PFSK-1 (cell line): ENCODE measurements around the gene SPRY1.

Experiments
- FOXP2 ChIP-seq: optimal IDR thresholded peaks from 2 replicates; pipeline ENCODE3; 2011; ENCODE audit warnings: borderline replicate concordance, control low read depth, inconsistent platforms; ENCODE audit not compliant: insufficient read depth; ENCODE audit errors: extremely low read length, extremely low read depth
- POLR2AphosphoS5 ChIP-seq: IDR thresholded peaks from 2 replicates; pipeline ENCODE4 v1.6.1; 2012; ENCODE audit warnings: low read depth, mild to moderate bottlenecking, control low read depth, low read length, moderate library complexity
- REST ChIP-seq, 2 experiments: IDR thresholded peaks; 2 replicates each; pipeline versions ENCODE4 v1.6.1 to v1.8.0; 2011 to 2012; ENCODE audit warnings: low read depth in 2 of 2, low read length in 2 of 2, control low read depth in 1 of 2, inconsistent platforms in 1 of 2, mild to moderate bottlenecking in 1 of 2, moderate library complexity in 1 of 2; ENCODE audit not compliant: insufficient read depth in 1 of 2
- SIN3A ChIP-seq: IDR thresholded peaks from 2 replicates; pipeline ENCODE4 v1.6.1; 2012; ENCODE audit warnings: mild to moderate bottlenecking, low read length, moderate library complexity, borderline replicate concordance; ENCODE audit not compliant: insufficient read depth
- TAF1 ChIP-seq: IDR thresholded peaks from 2 replicates; pipeline ENCODE4 v1.6.1; 2012; ENCODE audit warnings: low read length, control low read depth, borderline replicate concordance; ENCODE audit not compliant: insufficient read depth

Gene SPRY1

GRCh38 chr4:123354701-123355100 is 41.9 kb upstream of the SPRY1 start:
- TF ChIP-seq SIN3A (no peak), REST (IDR thresholded peaks at IDR 0.05; ENCODE audit: insufficient read depth in 1 of 2, low read depth in 2 of 2, low read length in 2 of 2) (no peak), TAF1 (no peak), FOXP2 (no peak), POLR2AphosphoS5 (no peak)

- TF ChIP-seq REST (IDR thresholded peaks at IDR 0.05; ENCODE audit: insufficient read depth in 1 of 2, low read depth in 2 of 2, low read length in 2 of 2) (no peak), TAF1 (no peak), FOXP2 (no peak), SIN3A (no peak), POLR2AphosphoS5 (no peak)
Observed at GRCh38 chr4:123356921-123357320, 39.7 kb upstream of the SPRY1 start.

- TF ChIP-seq REST (IDR thresholded peaks at IDR 0.05; ENCODE audit: insufficient read depth in 1 of 2, low read depth in 2 of 2, low read length in 2 of 2) (no peak), SIN3A (no peak)
Observed at GRCh38 chr4:123359449-123360315, 36.9 kb upstream of the SPRY1 start.

- TF ChIP-seq SIN3A (no peak), REST (IDR thresholded peaks at IDR 0.05; ENCODE audit: insufficient read depth in 1 of 2, low read depth in 2 of 2, low read length in 2 of 2) (no peak), FOXP2 (no peak), TAF1 (no peak), POLR2AphosphoS5 (no peak)
Observed at GRCh38 chr4:123361195-123361861, 35.3 kb upstream of the SPRY1 start.
